SK-N-SH treated with all-trans-retinoic acid at 6 μM for 48 hours (cell line): Measurements from ENCODE around the gene ASPDH.

ENCODE experiments used
- ARNTL ChIP-seq: fragments of 450-650 bp; formaldehyde crosslinking; IDR thresholded peaks from 2 replicates; pipeline ENCODE4 v1.5.0; 2020; ENCODE audit warnings: low read depth, mild to moderate bottlenecking, moderate library complexity, borderline replicate concordance
- BACH2 ChIP-seq: fragments of 250-450 bp; sonication (Bioruptor Pico); IDR thresholded peaks from 2 replicates; pipeline ENCODE4 v1.9.0; 2021; ENCODE audit warnings: mild to moderate bottlenecking, borderline replicate concordance
- CREB5 ChIP-seq: fragments of 250-450 bp; sonication (Bioruptor Pico); IDR thresholded peaks from 2 replicates; pipeline ENCODE4 v1.5.1; 2020; ENCODE audit warnings: low read depth, mild to moderate bottlenecking, moderate library complexity
- CSDC2 ChIP-seq: fragments of 250-450 bp; sonication (Bioruptor Pico); IDR thresholded peaks from 2 replicates; pipeline ENCODE4 v1.5.0; 2020; ENCODE audit warnings: mild to moderate bottlenecking, moderate library complexity
- ESRRG ChIP-seq: fragments of 250-450 bp; sonication (Bioruptor Pico); IDR thresholded peaks from 2 replicates; pipeline ENCODE4 v1.6.1; 2021; ENCODE audit warnings: mild to moderate bottlenecking
- PATZ1 ChIP-seq: fragments of 250-450 bp; sonication (Bioruptor Pico); IDR thresholded peaks from 2 replicates; pipeline ENCODE4 v1.8.0; 2020; ENCODE audit warnings: mild to moderate bottlenecking, moderate library complexity, borderline replicate concordance
- TSHZ2 ChIP-seq: fragments of 250-450 bp; sonication (Bioruptor Pico); IDR thresholded peaks from 2 replicates; pipeline ENCODE4 v1.5.0; 2020; ENCODE audit warnings: mild to moderate bottlenecking, moderate library complexity
- ZFP3 ChIP-seq: fragments of 250-450 bp; sonication (Bioruptor Pico); IDR thresholded peaks from 2 replicates; pipeline ENCODE4 v1.5.0; 2020; ENCODE audit warnings: mild to moderate bottlenecking, moderate library complexity
- ZFP30 ChIP-seq: fragments of 450-650 bp; formaldehyde crosslinking; IDR thresholded peaks from 2 replicates; pipeline ENCODE4 v1.5.0; 2022; ENCODE audit warnings: mild to moderate bottlenecking, moderate library complexity
- ZNF70 ChIP-seq: fragments of 450-650 bp; formaldehyde crosslinking; IDR thresholded peaks from 2 replicates; pipeline ENCODE4 v1.5.0; 2020; ENCODE audit warnings: mild to moderate bottlenecking, moderate library complexity
- ZNF8 ChIP-seq: fragments of 450-650 bp; formaldehyde crosslinking; IDR thresholded peaks from 2 replicates; pipeline ENCODE4 v1.5.0; 2020; ENCODE audit warnings: mild to moderate bottlenecking, moderate library complexity

- no peak for TF ChIP-seq ARNTL (CRISPR knock-in tag)
- TF ChIP-seq ZFP3 (CRISPR knock-in tag) = no peak
- TF ChIP-seq TSHZ2 = no peak
- TF ChIP-seq ESRRG (CRISPR knock-in tag) = no peak
- no peak for TF ChIP-seq PATZ1 (CRISPR knock-in tag)
- TF ChIP-seq ZNF8 (CRISPR knock-in tag) = no peak
- no peak for TF ChIP-seq BACH2
- no peak for TF ChIP-seq CREB5 (CRISPR knock-in tag)
- no peak for TF ChIP-seq ZNF70
- TF ChIP-seq ZFP30 (CRISPR knock-in tag) = no peak
- TF ChIP-seq CSDC2 (CRISPR knock-in tag) = no peak
These were observed 3.0 kb downstream of the ASPDH start for GRCh38 chr19:50510700-50511068.
